HG02981 (cell line): ENCODE results near the gene TMPRSS9.

Source experiments
- ATAC-seq: cut with Tn5 transposase; IDR thresholded peaks from one replicate; pipeline ENCODE4 v1.9.1; 2021; ENCODE audit warnings: mild to moderate bottlenecking, moderate library complexity; ENCODE audit not compliant: unreplicated experiment

Gene TMPRSS9

DNA sequence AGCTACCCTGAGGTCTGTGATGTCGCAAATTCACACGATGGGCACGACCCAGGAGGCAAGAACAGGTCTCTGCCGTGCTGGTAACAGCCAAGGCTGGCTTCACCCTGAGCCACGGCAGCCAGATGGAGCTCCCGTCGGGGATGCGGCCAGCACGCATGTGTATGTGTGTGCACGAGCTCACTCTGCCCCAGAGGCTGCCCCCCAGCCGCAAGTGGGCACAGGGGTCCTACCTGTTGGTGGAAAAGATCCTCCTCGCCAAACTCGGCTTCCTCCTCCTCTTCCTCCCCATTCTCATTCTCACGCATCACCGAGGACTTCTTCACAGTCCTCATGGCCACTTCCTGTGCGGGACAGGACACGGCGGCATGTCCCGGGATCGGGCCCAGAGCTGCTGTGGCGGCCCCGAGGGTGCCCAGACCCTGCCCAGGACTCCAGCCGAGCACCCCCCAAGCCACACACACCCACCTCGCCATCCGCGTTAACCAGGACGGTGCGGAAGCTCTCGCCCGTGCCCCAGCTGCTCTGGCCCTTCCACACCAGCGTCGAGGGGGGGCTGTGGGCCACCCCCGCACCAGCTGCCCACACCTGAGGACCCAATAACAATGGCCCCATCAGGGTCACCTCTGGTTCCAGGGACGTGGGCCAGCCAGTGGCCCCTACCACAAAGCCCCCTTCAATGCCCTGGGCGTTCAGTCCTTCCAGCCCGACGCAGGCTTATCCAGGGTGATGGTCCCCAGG is 71.4 kb downstream of the TMPRSS9 start:
- ATAC-seq: no peak

DNA sequence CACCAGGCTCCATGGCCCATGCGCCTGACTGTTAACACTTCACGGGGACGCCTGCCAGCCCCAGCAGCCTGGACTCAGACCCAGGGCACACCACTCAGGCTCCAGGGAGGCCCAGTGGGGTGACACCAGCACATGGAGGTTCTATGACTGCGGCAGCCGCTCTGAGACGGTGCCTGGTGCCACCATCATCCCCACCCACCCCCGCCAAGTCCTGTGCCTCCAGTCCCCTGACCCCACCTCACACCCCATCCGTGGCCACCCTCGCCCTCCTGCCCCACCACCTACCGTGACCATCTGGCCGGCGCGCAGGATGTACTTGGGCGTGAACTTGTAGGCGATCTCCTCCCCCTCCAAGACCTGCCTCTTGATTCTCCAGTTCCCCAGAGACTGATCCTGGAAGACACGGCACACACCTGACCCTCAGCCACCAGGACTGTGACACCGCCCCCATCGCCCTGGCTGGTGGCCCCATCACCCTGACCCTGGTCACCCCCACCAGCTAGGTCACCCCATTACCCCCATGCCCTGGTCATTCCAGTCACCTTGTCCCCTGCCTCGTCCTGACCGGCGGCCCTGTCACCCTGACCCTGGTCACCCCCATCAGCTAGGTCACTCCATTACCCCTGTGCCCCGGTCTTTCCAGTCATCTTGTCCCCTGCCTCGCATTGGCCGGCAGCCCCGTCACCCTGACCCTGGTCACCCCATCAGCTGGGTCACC is 72.2 kb downstream of the TMPRSS9 start:
- no peak for ATAC-seq

DNA sequence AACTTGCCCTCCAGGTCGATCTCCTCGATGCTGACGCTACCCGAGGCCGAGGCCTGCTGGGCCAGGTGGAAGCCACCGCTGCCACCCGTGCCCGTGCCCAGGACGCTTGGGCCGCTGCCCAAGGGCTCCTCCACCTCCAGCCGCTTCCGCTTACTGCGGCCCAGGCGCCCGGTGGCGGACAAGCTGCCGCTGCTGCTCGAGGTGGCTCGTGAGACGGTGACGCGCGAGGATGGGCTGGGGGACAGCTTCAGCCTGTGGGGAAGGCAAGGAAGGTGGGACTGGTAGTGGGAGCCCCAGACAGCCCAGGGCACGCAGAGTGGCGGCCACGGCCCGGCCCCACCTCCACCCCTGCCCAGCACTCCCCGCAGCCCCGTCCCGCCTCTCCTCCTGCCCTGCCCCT is 73.8 kb downstream of the TMPRSS9 start:
- no peak for ATAC-seq

DNA sequence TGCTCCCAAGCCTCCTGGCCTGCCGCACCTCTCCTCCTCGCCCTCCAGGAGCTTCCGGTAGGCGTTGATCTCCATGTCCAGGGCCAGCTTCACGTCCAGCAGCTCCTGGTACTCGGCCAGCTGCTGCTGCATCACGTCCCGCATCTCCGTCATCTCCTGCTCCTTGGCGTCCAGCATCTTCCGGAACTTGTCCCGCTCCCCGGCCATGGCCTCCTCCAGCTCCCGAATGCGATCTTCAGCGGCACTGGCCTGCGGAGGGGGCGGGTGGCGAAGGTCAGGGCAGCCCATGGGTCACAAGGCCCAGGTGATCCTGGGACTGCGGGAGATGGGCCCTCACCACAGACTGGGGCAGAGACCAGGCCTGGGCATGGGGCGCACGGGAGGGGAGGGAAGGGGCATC is 74.2 kb downstream of the TMPRSS9 start:
- ATAC-seq: no peak

DNA sequence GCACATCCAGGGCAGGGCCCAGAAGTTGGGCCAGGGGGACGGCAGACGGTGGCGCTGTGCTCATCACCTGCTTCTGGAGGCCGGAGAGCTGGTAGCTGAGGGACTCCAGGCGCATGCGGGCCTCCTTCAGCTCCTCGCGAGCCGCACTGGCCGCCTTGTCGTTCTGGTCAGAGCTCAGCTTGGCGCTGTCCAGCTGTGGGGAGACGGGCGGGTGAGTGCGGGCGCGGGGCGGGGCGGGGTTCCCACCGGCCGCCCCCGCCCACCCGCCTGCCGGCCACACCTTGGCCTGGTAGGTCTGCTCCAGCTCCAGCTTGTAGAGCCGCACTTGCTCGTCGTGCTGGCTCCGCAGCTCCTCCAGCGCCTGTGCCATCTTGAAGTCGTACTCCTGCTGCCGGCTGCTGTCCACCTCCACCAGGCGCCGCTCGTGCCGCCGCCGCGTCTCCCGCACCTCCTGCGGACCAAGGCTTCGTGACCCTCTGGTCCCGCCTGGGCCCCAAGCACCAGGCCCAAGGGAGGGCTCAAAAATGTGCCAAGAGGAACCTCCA is 74.7 kb downstream of the TMPRSS9 start:
- no peak for ATAC-seq

DNA sequence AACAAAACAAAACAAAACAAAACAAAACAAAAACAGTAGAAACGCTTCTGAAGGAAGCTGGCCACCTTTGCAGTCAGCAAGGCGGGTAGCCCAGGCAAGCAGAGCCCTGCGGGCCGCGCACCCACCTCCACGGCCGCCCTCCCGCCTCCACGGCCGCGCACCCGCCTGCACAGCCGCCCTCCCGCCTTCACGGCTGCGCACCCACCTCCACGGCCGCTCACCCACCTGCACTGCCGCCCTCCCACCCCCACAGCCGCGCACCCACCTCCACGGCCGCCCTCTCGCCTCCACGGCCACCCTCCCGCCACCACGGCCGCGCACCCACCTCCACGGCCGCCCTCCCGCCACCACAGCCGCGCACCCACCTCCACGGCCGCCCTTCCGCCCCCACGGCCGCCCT is 76.3 kb downstream of the TMPRSS9 start:
- no peak for ATAC-seq

DNA sequence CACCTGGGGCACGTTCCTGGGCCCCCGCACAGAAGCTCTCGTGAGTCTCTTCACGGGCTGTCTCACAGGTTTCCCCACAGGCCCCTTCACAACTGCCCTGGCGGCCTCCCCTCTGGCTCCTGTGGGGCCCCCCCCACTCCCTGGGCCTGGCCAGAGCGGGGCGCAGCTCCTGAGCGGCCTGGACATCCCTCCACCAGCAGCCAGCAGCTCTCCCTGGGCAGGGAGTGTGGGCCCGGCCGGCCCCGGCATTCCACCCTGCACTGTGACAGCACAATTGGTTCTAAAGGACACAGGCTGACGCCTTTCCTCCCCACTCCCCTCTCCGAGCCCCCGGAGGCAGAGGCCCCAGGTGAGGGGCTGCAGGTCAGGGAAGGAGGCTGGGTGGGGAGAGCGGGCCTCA is 76.9 kb downstream of the TMPRSS9 start:
- no peak for ATAC-seq

DNA sequence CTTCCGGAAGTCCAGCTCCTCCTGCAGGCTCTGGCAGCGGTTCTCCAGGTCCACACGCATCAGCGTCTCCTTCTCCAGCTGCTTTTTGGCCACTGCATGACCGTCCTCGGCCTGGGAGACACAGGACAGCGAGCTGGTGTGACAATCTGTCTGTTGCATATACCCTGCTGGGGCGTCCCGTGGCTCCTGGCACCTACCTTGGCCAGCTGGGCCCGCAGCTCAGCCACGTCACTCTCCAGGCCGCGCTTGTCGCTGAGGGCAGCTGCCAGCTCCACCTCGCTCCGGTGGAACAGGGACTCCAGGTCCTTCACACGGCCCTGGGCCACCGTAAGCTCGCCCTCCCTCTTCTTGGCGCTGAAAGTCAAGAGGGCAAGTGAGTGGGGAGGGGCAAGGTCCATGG is 78.1 kb downstream of the TMPRSS9 start:
- ATAC-seq: no peak

DNA sequence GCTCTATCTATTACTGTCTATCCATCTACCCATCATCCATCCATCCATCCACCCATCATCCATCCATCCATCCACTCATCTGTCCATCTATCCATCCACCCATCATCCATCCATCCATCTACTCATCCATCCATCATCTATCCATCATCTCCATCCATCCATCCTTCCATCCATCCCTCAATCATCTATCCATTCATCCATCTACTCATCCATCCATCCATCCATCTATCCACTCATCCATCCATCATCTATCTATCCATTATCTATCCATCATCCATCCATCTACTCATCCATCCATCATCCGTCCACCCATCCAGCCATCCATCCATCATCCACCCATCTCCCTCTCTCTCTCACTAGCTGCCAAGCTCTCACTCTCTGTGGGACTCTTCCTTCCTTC is 80.5 kb downstream of the TMPRSS9 start:
- no peak for ATAC-seq

DNA sequence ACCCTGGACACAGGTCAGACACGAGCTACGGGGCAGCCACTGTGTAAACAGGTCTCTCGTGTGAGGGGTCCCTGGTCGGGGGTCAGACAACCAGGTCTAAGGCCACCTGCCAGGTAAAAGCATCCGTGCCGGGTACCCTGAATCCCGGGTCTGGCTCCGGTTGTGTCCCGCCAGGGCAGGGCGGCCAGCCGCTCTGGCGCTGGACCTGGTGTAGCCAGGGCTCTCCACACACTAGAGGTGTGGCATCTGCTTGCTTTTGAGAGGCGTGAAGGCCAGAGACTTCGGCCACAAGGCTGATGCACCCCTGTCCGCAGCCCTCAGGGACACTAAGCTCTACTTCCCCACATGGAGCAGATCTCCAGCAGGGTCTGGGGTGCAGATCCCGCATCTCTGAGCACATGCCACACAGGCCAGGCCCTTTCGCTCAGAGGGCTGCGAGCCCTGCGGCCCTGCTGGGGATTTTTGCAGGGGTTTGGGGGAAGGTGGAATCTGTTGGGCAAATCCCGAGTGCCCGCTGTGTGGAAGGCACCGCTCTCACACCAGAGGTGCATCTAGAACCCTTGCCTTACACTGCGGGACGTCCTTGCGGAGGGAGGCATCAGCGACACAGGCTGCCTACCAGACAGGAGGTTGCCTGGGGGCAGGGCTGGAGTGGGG is 81.2 kb downstream of the TMPRSS9 start:
- ATAC-seq: no peak

DNA sequence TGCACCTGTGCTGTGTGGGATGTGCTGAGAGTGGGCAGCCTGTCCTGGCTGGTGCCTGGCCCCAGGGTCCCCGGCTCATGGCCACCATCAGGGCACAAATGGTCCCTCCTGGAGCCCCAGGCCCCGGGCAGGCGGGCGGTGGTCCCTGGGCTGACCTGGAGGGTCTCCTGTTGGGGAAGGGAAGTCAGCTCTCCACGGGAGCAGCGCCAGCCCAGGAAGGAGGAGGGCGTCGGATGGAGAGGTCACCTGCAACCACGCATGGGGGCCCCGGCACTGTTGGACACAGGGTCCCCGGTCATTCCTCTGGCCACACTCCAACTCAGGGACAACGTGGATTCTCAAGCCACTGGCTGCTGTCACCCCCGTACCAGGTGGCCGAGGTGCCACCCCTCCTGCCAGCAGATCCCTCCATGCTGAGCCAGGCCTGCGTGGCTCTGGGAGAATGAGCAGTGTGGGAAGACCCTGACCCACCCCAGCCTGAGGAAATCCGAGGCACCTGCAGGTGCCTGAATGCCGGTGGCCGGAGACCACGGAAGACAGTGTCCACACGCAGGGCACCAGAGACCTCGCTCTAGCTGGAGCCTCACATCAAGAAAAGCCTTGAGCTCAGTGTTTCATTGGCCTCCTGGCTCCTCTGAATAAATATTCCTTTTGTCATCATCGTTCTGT is 83.2 kb downstream of the TMPRSS9 start:
- ATAC-seq: no peak

DNA sequence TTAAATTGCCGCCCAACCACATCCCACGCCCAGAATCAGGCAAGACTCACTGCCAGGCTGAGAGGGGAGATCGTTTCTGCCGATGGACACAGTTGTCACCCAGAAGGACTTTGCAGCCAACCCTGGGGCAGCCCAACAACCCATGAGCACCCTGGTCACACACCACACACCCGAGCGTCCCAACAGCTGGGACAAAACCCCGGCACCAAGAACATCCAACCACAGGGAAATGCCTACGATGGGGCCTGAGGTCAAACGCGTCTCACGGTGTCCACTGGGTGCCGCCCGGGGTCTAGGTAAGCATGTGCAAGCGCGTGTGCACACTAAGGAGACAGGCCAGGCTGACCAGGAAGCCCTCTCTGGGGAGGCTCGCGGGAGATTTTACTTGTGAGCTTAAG is 83.7 kb downstream of the TMPRSS9 start:
- ATAC-seq: no peak

DNA sequence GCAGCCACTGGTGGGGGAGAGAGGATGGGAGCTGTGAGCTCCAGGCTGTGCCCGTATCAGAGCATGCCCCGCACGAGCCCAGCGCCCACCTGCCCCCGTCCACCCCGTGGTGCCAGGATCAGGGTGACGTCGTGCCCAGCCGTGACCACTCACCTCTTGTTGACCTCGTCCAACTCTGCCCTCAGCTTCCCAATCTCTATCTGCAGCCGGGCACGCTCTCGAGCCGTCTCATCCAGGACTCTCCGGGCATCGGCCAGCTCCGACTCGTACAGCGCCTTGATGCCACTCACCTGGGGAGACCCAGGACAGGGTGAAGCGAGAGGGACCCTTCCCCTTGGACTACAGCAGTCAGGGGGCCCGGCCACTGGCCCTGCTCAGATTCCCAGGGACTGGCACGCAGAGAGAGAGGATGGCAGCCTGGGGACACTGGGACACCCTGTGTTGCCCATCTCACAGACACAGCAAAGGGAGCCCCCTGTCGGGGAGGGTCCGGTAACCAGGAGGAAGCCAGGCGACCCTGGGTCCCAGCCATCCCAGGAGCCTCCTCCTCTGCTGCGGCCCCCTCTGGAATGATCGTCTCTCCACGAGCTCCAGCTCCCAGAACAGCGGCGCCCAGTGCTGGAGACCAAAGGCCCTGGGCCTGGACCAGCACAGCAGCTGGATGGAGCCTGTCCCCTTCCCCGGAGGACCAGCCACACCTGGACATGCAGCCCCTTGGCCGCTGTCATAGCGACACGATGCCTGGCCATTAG is 84.4 kb downstream of the TMPRSS9 start:
- no peak for ATAC-seq

DNA sequence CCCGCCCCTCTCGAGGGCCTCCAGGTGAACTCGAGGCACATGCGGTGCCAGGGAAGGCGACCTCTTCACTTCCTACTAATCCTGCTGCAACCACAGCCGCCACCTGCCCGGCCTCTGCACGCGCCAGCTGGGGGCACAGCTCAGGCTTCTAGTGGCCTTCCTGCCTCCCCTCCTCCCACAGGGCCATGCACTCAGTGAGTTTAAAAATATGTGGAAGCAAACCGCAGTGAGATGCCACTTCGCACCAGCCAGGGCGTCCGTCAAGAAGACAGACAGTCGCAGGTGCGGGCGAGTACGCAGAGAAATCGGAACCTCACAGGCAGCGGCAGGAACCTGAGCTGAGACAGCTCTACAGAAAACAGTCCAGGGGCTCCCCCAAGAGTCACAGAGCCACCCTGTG is 86.3 kb downstream of the TMPRSS9 start:
- ATAC-seq: no peak

DNA sequence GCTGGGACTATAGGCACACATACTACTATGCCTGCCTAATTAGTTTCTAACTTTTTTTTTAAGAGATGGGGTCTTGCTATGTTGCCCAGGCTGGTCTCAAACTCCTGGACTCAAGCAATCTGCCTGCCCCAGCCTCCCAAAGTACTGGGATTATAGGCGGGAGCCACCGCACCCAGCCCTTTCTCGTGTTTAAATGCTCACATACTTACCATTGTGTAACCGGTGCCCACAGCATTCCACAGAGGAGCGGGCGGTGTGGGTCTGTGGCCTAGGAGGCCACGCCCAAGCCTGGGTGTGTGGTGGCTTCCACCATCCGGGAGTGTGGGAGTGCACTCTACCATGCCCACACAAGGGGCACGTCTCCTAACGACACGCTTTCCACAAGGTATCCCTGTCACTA is 89.0 kb downstream of the TMPRSS9 start:
- no peak for ATAC-seq

DNA sequence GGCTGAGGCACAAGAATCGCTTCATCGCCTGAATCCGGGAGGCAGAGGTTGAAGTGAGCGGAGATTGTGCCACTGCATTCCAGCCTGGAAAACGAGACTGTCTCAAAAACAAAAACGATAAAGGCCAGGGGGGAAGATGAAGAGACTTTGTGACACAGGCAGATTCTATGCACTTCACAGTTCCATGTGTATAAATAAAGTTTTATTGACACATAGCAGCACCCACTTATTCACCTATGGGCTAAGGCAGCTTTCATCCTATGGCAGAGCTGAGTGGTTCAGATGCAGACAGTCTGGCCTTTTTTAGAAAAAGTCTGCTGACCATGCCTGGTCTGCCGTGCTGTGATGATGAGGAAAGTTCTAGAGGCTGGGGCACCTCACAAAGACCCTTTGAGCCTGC is 91.1 kb downstream of the TMPRSS9 start:
- no peak for ATAC-seq

DNA sequence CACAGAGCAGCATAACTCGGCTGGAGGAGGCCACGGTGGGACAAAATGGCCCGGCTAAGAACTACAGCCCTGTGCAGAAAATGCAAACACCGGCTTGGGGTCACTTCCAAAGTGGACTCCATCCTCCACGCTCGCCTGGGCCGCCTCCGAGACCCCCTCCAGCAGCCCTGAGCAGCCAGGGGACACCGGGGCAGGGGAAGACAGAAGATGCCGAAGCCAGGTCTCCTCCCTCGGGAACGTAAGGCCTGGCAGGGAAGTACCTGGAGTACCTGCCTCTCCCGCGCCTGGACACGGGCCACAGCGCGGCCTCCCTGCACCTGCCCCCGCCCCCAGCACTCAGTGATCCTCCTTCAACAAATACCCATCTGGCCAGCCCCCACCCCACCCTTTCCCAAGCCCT is 91.7 kb downstream of the TMPRSS9 start:
- ATAC-seq: no peak

DNA sequence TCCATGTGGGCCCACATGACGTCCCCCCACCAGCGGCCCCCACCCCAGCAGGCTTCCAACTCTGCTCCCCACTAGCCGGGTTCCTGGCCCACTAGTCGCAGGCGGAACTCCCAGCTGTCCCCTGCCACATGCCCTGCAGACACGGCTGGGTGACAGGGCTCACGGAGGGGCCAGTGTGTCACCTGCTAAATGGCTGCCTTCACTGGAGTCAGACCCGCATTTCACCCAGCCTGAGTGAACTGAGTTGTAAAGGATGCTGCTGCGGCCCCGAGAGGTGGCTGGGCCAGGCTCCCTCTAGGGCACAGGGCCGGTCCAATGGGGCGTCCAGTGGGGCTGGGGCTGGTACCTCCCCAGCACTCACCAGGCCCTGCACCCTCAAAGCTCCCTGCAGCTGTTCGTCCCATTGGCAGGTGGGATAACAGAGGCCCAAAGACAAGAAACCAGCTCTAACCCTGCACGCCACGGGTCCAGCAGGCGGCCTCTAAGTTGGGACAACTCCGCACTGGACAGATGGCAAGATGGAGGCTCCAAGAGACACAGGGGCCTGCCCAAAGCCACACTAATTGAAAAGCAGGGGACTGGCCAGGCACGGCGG is 93.5 kb downstream of the TMPRSS9 start:
- no peak for ATAC-seq

DNA sequence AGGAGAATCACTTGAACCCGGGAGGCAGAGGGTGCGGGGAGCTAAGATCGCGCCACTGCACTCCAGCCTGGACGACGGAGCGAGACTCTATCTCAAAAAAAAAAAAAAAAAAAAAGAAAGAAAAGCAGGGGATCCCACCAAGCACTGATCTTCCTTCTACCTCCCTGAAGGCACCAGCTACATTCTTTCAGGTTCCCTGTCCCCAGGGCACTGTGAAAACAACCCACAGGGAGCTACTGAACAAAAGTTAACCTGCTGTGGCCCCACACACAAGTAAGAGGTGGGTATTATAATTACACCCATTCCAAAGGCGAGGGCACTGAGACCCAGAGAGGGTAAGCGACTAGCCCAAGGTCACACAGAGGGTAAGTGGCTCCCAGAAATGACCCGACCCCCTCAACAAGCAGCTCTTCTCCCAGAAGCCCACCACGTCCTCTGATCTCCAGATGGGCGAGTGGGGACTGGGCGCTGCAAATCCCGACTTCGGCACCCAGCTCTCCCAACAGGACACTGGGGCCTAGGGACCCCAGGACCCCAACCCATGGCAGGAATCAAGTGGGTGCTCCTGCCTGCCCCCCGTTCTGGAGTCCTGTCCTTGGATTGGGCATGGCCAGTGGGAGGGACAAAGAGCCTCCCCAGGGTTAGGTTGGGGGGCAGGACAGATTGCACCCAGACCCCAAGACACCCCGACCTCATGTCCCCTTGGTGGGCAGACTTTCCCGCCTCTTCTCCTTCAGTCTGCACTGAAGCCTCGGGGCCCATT is 94.3 kb downstream of the TMPRSS9 start:
- no peak for ATAC-seq
